ENCODE results near the gene PRDM10.

PRDM10 gene

GRCh38 chr11:130008326-130008725 lies 5.7 kb upstream of the PRDM10 start:
- no peak for DNase-seq

- DNase-seq: no peak
These were observed 4.3 kb upstream of the PRDM10 start for GRCh38 chr11:130006929-130007328.

GRCh38 chr11:130003717-130004001 lies 1.0 kb upstream of the PRDM10 start:
- no peak for DNase-seq

GRCh38 chr11:130002846-130003716 lies 446 bp upstream of the PRDM10 start:
- peak; percentile 87 for DNase-seq

- peak; percentile 21 for DNase-seq
These were observed 929 bp downstream of the PRDM10 start for GRCh38 chr11:130001461-130002351.

GRCh38 chr11:130000552-130001176 lies 2.0 kb downstream of the PRDM10 start:
- no peak for DNase-seq

- no peak for DNase-seq
These were observed 3.2 kb downstream of the PRDM10 start for GRCh38 chr11:129999407-129999806.

GRCh38 chr11:129998905-129999304 lies 3.7 kb downstream of the PRDM10 start:
- no peak for DNase-seq

GRCh38 chr11:129998107-129998506 lies 4.5 kb downstream of the PRDM10 start:
- DNase-seq: no peak

GRCh38 chr11:129997513-129997912 lies 5.1 kb downstream of the PRDM10 start:
- no peak for DNase-seq

GRCh38 chr11:129996113-129996870 lies 6.3 kb downstream of the PRDM10 start:
- DNase-seq: no peak

GRCh38 chr11:129995163-129995562 lies 7.5 kb downstream of the PRDM10 start:
- no peak for DNase-seq

GRCh38 chr11:129992161-129992944 lies 10.3 kb downstream of the PRDM10 start:
- DNase-seq: peak; percentile 31

- no peak for DNase-seq
These were observed 13.4 kb downstream of the PRDM10 start for GRCh38 chr11:129989149-129989813.

- no peak for DNase-seq
These were observed 14.7 kb downstream of the PRDM10 start for GRCh38 chr11:129987950-129988349.

GRCh38 chr11:129985823-129986222 lies 16.8 kb downstream of the PRDM10 start:
- no peak for DNase-seq

- no peak for DNase-seq
These were observed 22.5 kb downstream of the PRDM10 start for GRCh38 chr11:129980086-129980485.

GRCh38 chr11:129979046-129979605 lies 23.5 kb downstream of the PRDM10 start:
- DNase-seq: no peak

GRCh38 chr11:129978447-129978846 lies 24.2 kb downstream of the PRDM10 start:
- no peak for DNase-seq

- DNase-seq: no peak
These were observed 26.3 kb downstream of the PRDM10 start for GRCh38 chr11:129976328-129976727.

GRCh38 chr11:129975543-129975942 lies 27.1 kb downstream of the PRDM10 start:
- no peak for DNase-seq

Data from effector CD4-positive, alpha-beta T cell (primary cell).